GM12878 (cell line): ENCODE data around the gene BICRAL. TPM values are rescaled to one million over a fixed set of nuclear protein-coding genes. Genes with fewer than 3 reads are reported as not detected.

Source experiments
- ATAC-seq: fragments of 200-7000 bp; cut with Tn5 transposase; 3 replicates; pipeline ENCODE4 v1.9.1; 2020; ENCODE audit warnings: mild to moderate bottlenecking, moderate library complexity
- BruUV-seq: library from RNA; stranded (reverse); fragments of 400-500 nt; replicated peaks from 2 replicates; lab custom pipeline; 2021; lab: Mats Ljungman, UMichigan
- CTCF ChIA-PET: fragments of 300-600 bp; sonication (Branson Sonifier 250); formaldehyde crosslinking; extraction: SDS; loops from one replicate; lab custom pipeline; 2021; ENCODE audit warnings: inconsistent platforms; lab: Yijun Ruan, JAX
- POLR2A ChIA-PET: fragments of 350-600 bp; formaldehyde crosslinking; extraction: SDS; loops from one replicate; lab custom pipeline; 2021; ENCODE audit warnings: inconsistent platforms; lab: Charles Lee
- RAD21 ChIA-PET: fragments of 300-600 bp; sonication (Branson Sonifier 250); formaldehyde crosslinking; loops from one replicate; lab custom pipeline; 2023; ENCODE audit warnings: antibody characterized with exemption; ENCODE audit not compliant: unreplicated experiment; lab: Charles Lee
- SMC1A ChIA-PET: fragments of 300-600 bp; sonication (Branson Sonifier 250); formaldehyde crosslinking; loops from one replicate; lab custom pipeline; 2023; ENCODE audit not compliant: unreplicated experiment, uncharacterized antibody; lab: Charles Lee
- DNase-seq: peaks from one replicate; pipeline ENCODE4 v3.0.0-alpha.2; 2011; ENCODE audit warnings: low read depth, low spot score
- FAIRE-seq: peaks from 3 replicates; lab custom pipeline; 2011; peaks lifted over from hg19 to GRCh38; lab: Jason Lieb, UNC
- H2AFZ ChIP-seq: 2 replicates; pipeline ENCODE4 v1.6.0; 2011; ENCODE audit warnings: low read depth, low read length, control low read depth; ENCODE audit not compliant: control insufficient read depth
- H3K27ac ChIP-seq: 2 replicates; pipeline ENCODE4 v1.5.1; 2011; ENCODE audit warnings: control low read depth; ENCODE audit not compliant: control insufficient read depth, insufficient read depth
- H3K27me3 ChIP-seq, 2 experiments: replicated peaks in 1 of 2; 2 replicates each; pipeline versions ENCODE4 v1.6.0 to v1.6.1; 2011; ENCODE audit warnings: low read length in 1 of 2; ENCODE audit not compliant: control insufficient read depth in 2 of 2, insufficient read depth in 2 of 2
- H3K36me3 ChIP-seq, 2 experiments: 2 replicates each; pipeline ENCODE4 v1.5.1; 2011; ENCODE audit warnings: low read length in 1 of 2; ENCODE audit not compliant: control insufficient read depth in 2 of 2, insufficient read depth in 2 of 2
- H3K4me1 ChIP-seq: 2 replicates; pipeline ENCODE4 v1.6.1; 2011; ENCODE audit warnings: mild to moderate bottlenecking, low read length, moderate library complexity, mixed read lengths; ENCODE audit not compliant: control insufficient read depth, insufficient read depth
- H3K4me2 ChIP-seq: 2 replicates; pipeline ENCODE4 v1.6.0; 2011; ENCODE audit warnings: control low read depth; ENCODE audit not compliant: control insufficient read depth, insufficient read depth
- H3K4me3 ChIP-seq: fragments of 200-600 bp; sonication (generic); 2 replicates; pipeline ENCODE4 v1.5.1; 2016
- H3K79me2 ChIP-seq: 2 replicates; pipeline ENCODE4 v1.6.0; 2011; ENCODE audit warnings: low read length; ENCODE audit not compliant: control insufficient read depth, insufficient read depth
- H3K9ac ChIP-seq: 2 replicates; pipeline ENCODE4 v1.8.0; 2011; ENCODE audit warnings: low read length, control low read depth, mixed read lengths; ENCODE audit not compliant: control insufficient read depth, insufficient read depth
- H3K9me3 ChIP-seq: replicated peaks from 3 replicates; pipeline ENCODE4 v1.5.1; 2011; ENCODE audit warnings: mild to moderate bottlenecking, low read length; ENCODE audit not compliant: control insufficient read depth, insufficient read depth
- H4K20me1 ChIP-seq: 2 replicates; pipeline ENCODE4 v1.6.0; 2011; ENCODE audit not compliant: control insufficient read depth, insufficient read depth
- CHD4 ChIP-seq: fragments of 200-600 bp; sonication (generic); IDR thresholded peaks from 2 replicates; pipeline ENCODE4 v1.6.1; 2016; ENCODE audit warnings: mild to moderate bottlenecking
- FOXK2 ChIP-seq: fragments of 450-650 bp; IDR thresholded peaks from 2 replicates; pipeline ENCODE4 v1.6.1; 2017; ENCODE audit warnings: mild to moderate bottlenecking, moderate library complexity
- FOXM1 ChIP-seq: IDR thresholded peaks from 2 replicates; pipeline ENCODE4 v1.6.1; 2012; ENCODE audit warnings: low read depth, mild to moderate bottlenecking, inconsistent platforms, low read length, moderate library complexity
- HDGF ChIP-seq: fragments of 450-650 bp; IDR thresholded peaks from 2 replicates; pipeline ENCODE4 v1.6.1; 2016; ENCODE audit warnings: antibody characterized with exemption
- PBX3 ChIP-seq: IDR thresholded peaks from 2 replicates; pipeline ENCODE4 v1.6.1; 2011; ENCODE audit warnings: mild to moderate bottlenecking, low read depth, low read length, moderate library complexity; ENCODE audit not compliant: insufficient replicate concordance
- PKNOX1 ChIP-seq: fragments of 450-650 bp; IDR thresholded peaks from 2 replicates; pipeline ENCODE4 v1.6.1; 2016; ENCODE audit warnings: mild to moderate bottlenecking
- WGBS: methylation state at CpG from one replicate; pipeline ENCODE4 v1.1.6; 2016; ENCODE audit warnings: low lambda C conversion rate; ENCODE audit not compliant: insufficient replicate concordance, insufficient coverage; ENCODE audit errors: missing lambda C conversion rate; 5-methylcytosine and 5-hydroxymethylcytosine counted together
- in situ Hi-C: fragments of 300-500 bp; cut with MboI; formaldehyde crosslinking; loops from 9 replicates; pipeline ENCODE4 v1.14.3; 2018; ENCODE audit warnings: mixed read lengths
- intact Hi-C: fragments of 100-400 bp; cut with micrococcal nuclease; formaldehyde crosslinking; loops from one replicate; pipeline ENCODE4 v1.14.2; 2022; ENCODE audit not compliant: unreplicated experiment
- polyA plus RNA-seq, 11 experiments: library from polyadenylated mRNA; depleted of rRNA in 4 of 11; unstranded in 6 of 11; stranded (reverse) in 5 of 11; fragments of >200 nt; fragmentation: Nextera tagmentation in 4 of 11; fragmentation: Illumina TruSeq in 1 of 11; extraction: Ambion mirVana in 4 of 11; extraction: Trizol in 1 of 11; gene quantifications; 1 replicate in 1 of 11; 2 replicates in 10 of 11; pipeline versions ENCODE4 v1.2.1 to v1.2.3, GENCODE V29; 2011 to 2016; ENCODE audit warnings: inconsistent platforms in 2 of 11, missing spikeins in 2 of 11, low read depth in 1 of 11
- total RNA-seq, 4 experiments: library from RNA; depleted of rRNA in 3 of 4; stranded (reverse); fragments of >200 nt in 3 of 4; fragmentation: Illumina TruSeq in 1 of 4; extraction: Trizol in 1 of 4; gene quantifications; 2 replicates each; pipeline versions ENCODE4 v1.2.1 to v1.2.3, GENCODE V29; 2013 to 2021

The BICRAL gene
- total and polyA plus RNA-seq, 10 of the 15 experiments (the other 5 are each of a cell fraction or from before 2014, with no cell fraction given) = 1.9 to 16.6 (median 8.5) TPM

- no peak for DNase-seq
- no peak for ATAC-seq
- H3K4me2 ChIP-seq = no peak overlapping the region
- BruUV-seq = no TSS peak
- H2AFZ ChIP-seq = no peak overlapping the region
- 14% methylated on average over 3 of the region's 3 CpGs for WGBS
- SMC1A ChIA-PET = interaction anchor here (0.6 to 2.3 kb wide), 7 partner anchors 14 to 258 kb away, joined by 3 to 12 read pairs (median 3); no protein-coding TSS in a partner anchor
- no peak overlapping the region for H3K9ac ChIP-seq
- H3K4me3 ChIP-seq = no peak overlapping the region
- CTCF ChIA-PET = interaction anchor here (0.6 to 1.1 kb wide), 4 partner anchors 12 to 158 kb away, joined by 3 to 6 read pairs (median 4); no protein-coding TSS in a partner anchor
- in situ Hi-C loops (no loop called here), intact Hi-C loops (no loop called here)
- TF ChIP-seq FOXM1 = no peak
- no peak for TF ChIP-seq FOXK2
- TF ChIP-seq CHD4 = no peak
- FAIRE-seq = no peak
- peaks cover 20% of the 10 kb centered on the region for H3K79me2 ChIP-seq
- RAD21 ChIA-PET = interaction anchor here (0.9 to 1.0 kb wide), 2 partner anchors 14 to 138 kb away, joined by 3 to 4 read pairs; partner anchors contain the start of gene RPL7L1
- POLR2A ChIA-PET = interaction anchor here (0.6 to 1.4 kb wide), 7 partner anchors 11 to 608 kb away, joined by 3 to 12 read pairs (median 4); partner anchors contain the start of gene RPL7L1
- no peaks in the 10 kb centered on the region for H3K9me3 ChIP-seq
- no peaks in the 10 kb centered on the region for H3K4me1 ChIP-seq
- no peaks in the 10 kb centered on the region for H3K27me3 ChIP-seq
- H4K20me1 ChIP-seq = no peaks in the 10 kb centered on the region
- no peaks in the 10 kb centered on the region for H3K36me3 ChIP-seq
- H3K27ac ChIP-seq = no peak overlapping the region
Observed at GRCh38 chr6:42740725-42741124, 41.1 kb upstream of the BICRAL start.

- in situ Hi-C loops = no loop called here
- 77% methylated on average over 5 of the region's 5 CpGs for WGBS
- POLR2A ChIA-PET = interaction anchor here (0.5 to 1.5 kb wide), 6 partner anchors 9 to 170 kb away, joined by 3 to 8 read pairs (median 4); partner anchors contain the start of gene RPL7L1
Observed at GRCh38 chr6:42742116-42742894, 39.5 kb upstream of the BICRAL start.

More at GRCh38 chr6:42742116-42742894, 39.5 kb upstream of the BICRAL start:
- H3K4me3 ChIP-seq = no peak overlapping the region
- no peaks in the 10 kb centered on the region for H3K36me3 ChIP-seq
- no peaks in the 10 kb centered on the region for H3K9me3 ChIP-seq
- H2AFZ ChIP-seq = no peak overlapping the region
- peaks cover 24% of the 10 kb centered on the region for H3K79me2 ChIP-seq
- no peaks in the 10 kb centered on the region for H4K20me1 ChIP-seq
- SMC1A ChIA-PET = interaction anchor here (1.0 to 2.3 kb wide), 5 partner anchors 12 to 42 kb away, joined by 5 to 12 read pairs (median 5); no protein-coding TSS in a partner anchor
- CTCF ChIA-PET = interaction anchor here (0.6 to 1.5 kb wide), 8 partner anchors 12 to 692 kb away, joined by 3 to 6 read pairs (median 3); partner anchors contain the start of gene TAF8
- no peaks in the 10 kb centered on the region for H3K4me1 ChIP-seq
- intact Hi-C loops = no loop called here
- FAIRE-seq (peak; percentile 38), ATAC-seq (no peak), DNase-seq (no peak)
- no peak overlapping the region for H3K27ac ChIP-seq
- RAD21 ChIA-PET = interaction anchor here (0.7 to 1.0 kb wide), 2 partner anchors 11 to 12 kb away, joined by 4 read pairs; no protein-coding TSS in a partner anchor
- no TSS peak for BruUV-seq
- no peak overlapping the region for H3K9ac ChIP-seq
- no peak overlapping the region for H3K4me2 ChIP-seq
- TF ChIP-seq PKNOX1 = peak; percentile 78
- no peak for TF ChIP-seq HDGF
- peak; percentile 71 for TF ChIP-seq PBX3
- no peaks in the 10 kb centered on the region for H3K27me3 ChIP-seq
